GM18499 (cell line): ENCODE data around the gene KARS1.
"Not testable (repeated sequence)": the region's sequence is repeated elsewhere in the genome, so short reads cannot be mapped to it uniquely, and the experiment has no call there.

Experiments
- ATAC-seq: cut with Tn5 transposase; IDR thresholded peaks from one replicate; pipeline ENCODE4 v1.9.1; 2021; ENCODE audit warnings: moderate number of reproducible peaks; ENCODE audit not compliant: insufficient read depth, unreplicated experiment

The KARS1 gene

DNA sequence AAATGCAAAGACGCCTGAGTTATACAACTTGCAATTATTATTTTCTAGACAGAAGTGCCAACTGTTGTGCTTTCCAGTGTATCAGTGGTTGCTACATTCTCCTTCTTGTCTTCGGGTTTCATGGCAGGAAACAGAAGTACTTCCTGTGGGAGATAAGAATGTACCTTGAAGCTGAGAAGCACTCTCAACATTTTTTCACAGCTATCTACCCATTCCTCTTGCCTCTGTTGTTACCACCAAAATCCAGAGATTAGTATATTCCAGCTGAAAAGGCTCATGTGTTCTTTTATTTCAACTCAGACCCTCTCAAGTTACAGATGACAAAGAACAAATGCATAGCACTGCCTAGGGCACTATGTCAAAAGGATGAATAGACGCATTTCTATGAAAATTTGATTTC lies 19.6 kb downstream of the KARS1 start:
- no peak for ATAC-seq

GRCh38 chr16:75626806-75627205 lies 20.7 kb downstream of the KARS1 start:
- ATAC-seq = no peak

DNA sequence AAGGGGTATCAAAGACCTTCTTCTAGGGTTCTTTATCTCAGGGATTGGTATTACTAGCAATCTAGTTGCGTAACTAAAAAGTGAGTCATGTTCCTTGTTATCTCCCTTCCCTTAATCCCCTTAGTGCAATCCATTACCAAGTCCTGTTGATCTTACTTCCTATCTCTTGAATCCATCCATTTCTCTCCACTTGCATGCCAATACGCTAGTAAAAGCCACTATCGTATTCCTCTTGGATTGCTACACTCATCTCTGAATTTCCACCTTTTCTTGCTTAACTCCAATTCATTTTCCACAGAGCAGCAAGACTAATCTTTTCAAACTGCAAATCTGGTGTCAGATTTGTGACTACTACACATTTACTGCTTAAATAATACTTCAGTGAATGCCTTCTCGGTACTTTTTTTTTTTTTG lies 22.5 kb downstream of the KARS1 start:
- ATAC-seq = no peak

GRCh38 chr16:75622761-75623605 lies 24.5 kb downstream of the KARS1 start, which contains the start of gene ADAT1:
TSS of gene ADAT1 (minus strand) at chr16:75623281. CDS start at chr16:75620799, 2,482 bp downstream.
- ATAC-seq = peak; percentile 50

- no peak for ATAC-seq
Observed at GRCh38 chr16:75621170-75621477, 26.3 kb downstream of the KARS1 start.

DNA sequence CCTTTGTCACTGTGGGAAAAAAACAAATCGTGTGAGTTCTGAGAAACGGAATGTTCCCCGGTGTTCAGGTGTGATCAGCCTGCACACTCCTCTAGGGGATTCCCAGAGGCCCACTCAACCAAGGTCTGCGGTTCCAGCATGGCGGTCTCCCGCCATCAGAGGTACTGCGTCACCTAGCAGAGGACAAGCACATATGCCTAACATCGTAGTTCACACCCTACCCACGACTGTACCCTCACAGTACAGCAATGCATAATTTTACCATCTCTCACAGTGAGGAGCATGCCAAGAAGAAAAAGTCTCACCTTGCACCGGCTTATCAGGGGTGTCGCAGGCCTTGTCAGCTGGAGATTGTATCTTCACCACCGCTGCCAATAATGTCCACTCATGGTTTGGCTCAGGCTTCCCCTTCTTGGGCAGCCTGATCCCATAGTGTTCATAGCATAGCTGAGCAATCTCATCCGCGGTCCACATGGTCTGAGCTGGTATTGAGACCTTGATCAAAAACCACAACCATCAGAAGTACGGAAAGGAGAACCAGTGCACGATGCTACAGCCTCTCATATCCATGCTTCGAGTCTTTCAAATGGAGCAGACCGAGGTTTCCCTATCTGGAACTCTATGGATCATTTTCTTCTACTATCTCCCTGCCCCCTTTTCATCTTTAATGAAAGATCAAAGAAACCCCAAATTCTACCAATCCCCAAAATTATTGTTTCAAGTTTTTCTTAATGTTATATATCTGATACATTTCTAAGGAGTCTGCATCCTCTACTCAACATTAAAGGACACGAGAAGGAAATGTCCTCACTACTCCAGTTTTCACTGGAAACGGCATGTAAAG lies 26.9 kb downstream of the KARS1 start:
- ATAC-seq = no peak

DNA sequence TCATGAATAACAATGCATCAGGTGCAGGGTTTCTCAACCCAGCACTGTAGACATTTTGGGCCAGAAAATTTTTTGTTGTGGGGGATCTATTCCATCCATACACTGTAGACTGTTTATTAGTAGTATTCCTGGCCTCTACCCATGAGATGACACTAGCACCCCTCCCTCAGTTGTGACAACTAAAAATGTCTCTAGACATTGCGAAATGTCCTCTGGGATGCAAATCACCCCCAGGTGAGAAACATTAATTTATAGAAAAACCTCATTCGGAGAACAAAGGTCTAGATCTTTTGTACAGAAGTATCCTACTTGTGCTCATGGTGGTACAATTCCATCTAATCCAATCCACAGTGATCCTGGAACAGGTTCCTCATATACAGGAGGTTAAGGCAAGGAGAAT lies 28.7 kb downstream of the KARS1 start:
- ATAC-seq = no peak

- no peak for ATAC-seq
Observed at GRCh38 chr16:75617121-75617520, 30.3 kb downstream of the KARS1 start.

DNA sequence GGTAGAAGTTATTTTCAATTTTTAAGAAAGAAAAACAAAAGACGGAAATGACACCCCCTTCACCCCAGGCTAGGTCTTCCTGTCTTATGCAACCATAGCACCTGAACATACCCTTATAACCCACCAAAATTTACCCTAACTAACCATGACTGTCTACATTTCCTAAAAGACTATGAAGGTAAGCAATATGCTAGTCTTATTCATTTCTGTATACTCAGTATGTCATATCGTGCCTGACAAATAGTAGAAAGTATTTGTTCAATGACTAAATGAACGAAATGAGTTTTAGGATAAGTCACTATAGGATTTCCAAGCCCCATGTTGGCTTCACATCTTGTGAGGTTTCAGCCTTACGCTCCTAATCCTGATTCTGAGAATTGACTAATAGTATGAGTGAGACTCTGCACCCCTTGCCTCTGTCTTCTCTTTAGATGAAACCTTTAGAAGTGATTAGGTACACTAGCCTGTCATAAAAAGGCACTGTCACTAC lies 30.9 kb downstream of the KARS1 start:
- ATAC-seq = no peak

DNA sequence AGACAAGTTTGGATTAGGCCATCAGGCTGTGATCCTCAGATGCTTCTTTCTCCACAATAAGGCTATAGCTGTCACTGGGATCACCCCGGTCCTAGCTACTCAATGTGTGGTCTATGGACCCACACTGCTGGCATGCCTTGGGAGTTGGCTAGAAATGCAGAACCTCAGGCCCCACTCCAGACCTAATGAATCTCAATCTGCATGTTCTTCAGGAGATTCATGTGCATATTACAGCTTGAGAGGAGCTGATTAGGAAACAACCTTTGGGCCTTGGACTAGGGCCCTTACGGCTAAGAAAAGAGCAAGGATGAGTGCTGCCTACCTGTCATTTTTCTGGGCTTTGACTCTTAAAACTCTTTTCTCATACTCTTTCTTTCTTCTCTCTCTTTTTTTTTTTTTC lies 31.8 kb downstream of the KARS1 start:
- no peak for ATAC-seq

GRCh38 chr16:75614066-75614897 lies 33.2 kb downstream of the KARS1 start:
- no peak for ATAC-seq

- ATAC-seq = no peak
Observed at GRCh38 chr16:75606507-75606906, 41.0 kb downstream of the KARS1 start.

DNA sequence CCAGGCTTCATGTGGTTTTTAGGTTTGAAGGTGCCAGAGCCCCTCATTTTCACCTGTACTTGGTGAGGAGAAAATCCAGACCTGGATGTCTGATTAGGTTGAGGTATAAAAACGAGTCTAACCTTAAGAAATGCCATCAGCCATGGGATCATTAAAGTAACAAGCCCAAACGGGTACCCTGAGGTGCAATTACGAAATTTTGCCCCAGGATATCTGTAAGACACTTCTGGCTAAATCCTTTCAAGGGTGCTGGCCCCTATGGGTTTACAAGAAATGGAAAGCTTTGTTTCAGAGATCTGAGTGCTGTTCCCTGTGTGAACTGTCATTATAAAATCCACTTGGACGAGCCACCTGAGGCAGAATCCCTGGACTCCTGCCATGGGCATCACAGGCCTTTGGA lies 44.2 kb downstream of the KARS1 start:
- ATAC-seq = no peak

- no peak for ATAC-seq
Observed at GRCh38 chr16:75599452-75600277, 47.8 kb downstream of the KARS1 start.

DNA sequence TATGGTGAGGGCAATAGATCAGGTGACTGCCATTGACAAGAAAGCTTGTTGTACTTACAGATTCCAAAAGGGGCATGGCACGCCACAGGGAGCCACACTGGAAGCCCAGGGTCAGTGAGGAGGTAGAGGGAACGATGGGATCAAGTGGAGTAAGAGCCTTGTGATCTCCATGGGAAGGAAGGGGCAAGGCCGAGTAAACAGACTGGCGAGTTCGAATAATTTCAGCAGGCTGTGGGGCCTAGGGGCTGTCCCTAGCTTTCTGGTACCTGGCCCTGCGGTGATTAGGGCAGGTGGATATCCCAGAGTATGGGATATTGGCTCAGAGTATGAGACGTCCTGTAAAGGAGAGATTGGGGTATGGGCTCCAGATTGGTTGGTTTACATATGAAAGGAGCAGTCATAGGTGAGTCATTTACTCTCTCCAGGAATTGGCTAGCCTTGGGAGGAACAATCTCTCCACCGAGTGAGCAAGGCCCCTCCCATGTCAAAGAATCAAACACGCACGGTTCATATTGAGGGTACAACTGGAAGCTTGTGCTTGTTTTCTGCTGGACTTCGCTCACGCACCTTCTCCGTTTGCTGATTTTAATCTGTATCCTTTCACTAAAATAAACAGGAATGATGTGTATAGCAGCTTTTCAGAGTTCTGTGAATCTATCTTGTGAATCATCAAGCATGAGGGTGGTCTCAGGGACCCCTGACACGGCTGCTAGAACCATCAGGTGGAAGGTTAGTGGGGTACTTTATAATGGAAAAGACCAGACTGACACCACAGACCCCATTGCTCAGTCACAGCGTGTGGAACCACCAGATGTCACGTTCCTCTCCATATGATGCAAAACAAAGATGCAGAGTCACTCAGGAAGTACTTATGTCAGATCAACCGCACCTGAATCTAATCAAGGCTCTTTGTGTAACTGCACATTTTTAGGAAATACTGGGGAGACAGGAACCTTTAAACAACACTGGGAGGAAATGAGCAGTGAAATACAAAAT lies 53.3 kb downstream of the KARS1 start:
- no peak for ATAC-seq

- no peak for ATAC-seq
Observed at GRCh38 chr16:75593308-75593707, 54.2 kb downstream of the KARS1 start.

DNA sequence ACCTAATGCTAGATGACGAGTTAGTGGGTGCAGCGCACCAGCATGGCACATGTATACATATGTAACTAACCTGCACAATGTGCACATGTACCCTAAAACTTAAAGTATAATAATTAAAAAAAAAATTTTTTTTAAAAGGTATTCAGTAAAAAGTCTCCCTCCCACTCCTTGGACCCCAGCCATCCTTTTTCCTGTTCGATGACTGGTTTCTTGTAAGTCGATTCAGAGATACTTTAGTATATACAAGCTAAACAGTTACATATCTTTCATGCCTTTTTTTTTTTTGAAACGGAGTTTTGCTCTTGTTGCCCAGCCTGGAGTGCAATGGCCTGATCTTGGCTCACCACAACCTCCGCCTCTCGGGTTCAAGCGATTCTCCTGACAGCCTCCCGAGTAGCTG lies 55.5 kb downstream of the KARS1 start:
- ATAC-seq = not testable (repeated sequence)
